H1 (cell line): ENCODE data around the gene HS1BP3. TPM values are rescaled to one million over a fixed set of nuclear protein-coding genes. Genes with fewer than 3 reads are reported as not detected.

Experiments
- CTCF ChIA-PET: fragments of 300-600 bp; sonication (Branson Sonifier 250); formaldehyde crosslinking; loops from one replicate; lab custom pipeline; 2021; ENCODE audit not compliant: partially characterized antibody; lab: Charles Lee
- POLR2A ChIA-PET: fragments of 300-600 bp; sonication (Branson Sonifier 250); formaldehyde crosslinking; loops from one replicate; lab custom pipeline; 2021; ENCODE audit warnings: inconsistent platforms; ENCODE audit not compliant: partially characterized antibody; lab: Charles Lee
- DNase-seq, 2 experiments: peaks; one replicate each; pipeline versions ENCODE4 v3.0.0 to v3.0.0-alpha.2; 2010 to 2022; ENCODE audit warnings: low spot score in 2 of 2, low read depth in 1 of 2, mixed read lengths in 1 of 2
- FAIRE-seq: peaks from 2 replicates; lab custom pipeline; 2011; peaks lifted over from hg19 to GRCh38; lab: Jason Lieb, UNC
- H2AFZ ChIP-seq: 2 replicates; pipeline ENCODE4 v1.8.1; 2012; ENCODE audit warnings: low read length, inconsistent platforms
- H2AK5ac ChIP-seq: 2 replicates; pipeline ENCODE4 v1.6.1; 2013; ENCODE audit warnings: low read depth, low read length
- H2BK120ac ChIP-seq: replicated peaks from 2 replicates; pipeline ENCODE3; 2013; ENCODE audit warnings: low read depth, low read length, inconsistent platforms
- H2BK12ac ChIP-seq: 2 replicates; pipeline ENCODE4 v1.6.1; 2013; ENCODE audit warnings: low read depth, low read length
- H2BK15ac ChIP-seq: 2 replicates; pipeline ENCODE4 v1.6.1; 2013; ENCODE audit warnings: low read length
- H2BK20ac ChIP-seq: 2 replicates; pipeline ENCODE4 v1.6.1; 2013; ENCODE audit warnings: low read length
- H2BK5ac ChIP-seq: 2 replicates; pipeline ENCODE4 v1.6.1; 2013; ENCODE audit warnings: low read depth, low read length
- H3K14ac ChIP-seq: 2 replicates; pipeline ENCODE4 v1.6.1; 2013; ENCODE audit warnings: inconsistent platforms; ENCODE audit not compliant: insufficient read length
- H3K18ac ChIP-seq: 2 replicates; pipeline ENCODE4 v1.6.1; 2013; ENCODE audit warnings: low read length; ENCODE audit errors: extremely low read depth
- H3K23ac ChIP-seq: 2 replicates; pipeline ENCODE4 v1.6.1; 2013; ENCODE audit warnings: inconsistent platforms; ENCODE audit not compliant: insufficient read length
- H3K23me2 ChIP-seq: 2 replicates; pipeline ENCODE4 v1.6.1; 2013; ENCODE audit warnings: low read depth, low read length
- H3K27ac ChIP-seq: 2 replicates; pipeline ENCODE4 v1.6.1; 2011; ENCODE audit warnings: low read depth, low read length, inconsistent platforms
- H3K27me3 ChIP-seq, 4 experiments: replicated peaks in 1 of 4; 1 replicate in 1 of 4; 2 replicates in 3 of 4; pipeline versions ENCODE4 v1.6.1 to v1.8.1; 2011 to 2013; ENCODE audit warnings: low read length in 3 of 4, mild to moderate bottlenecking in 3 of 4, inconsistent platforms in 2 of 4, mixed read lengths in 2 of 4, moderate library complexity in 1 of 4; ENCODE audit not compliant: control insufficient read depth in 3 of 4, insufficient read depth in 3 of 4; ENCODE audit errors: extremely low read depth in 1 of 4
- H3K36me3 ChIP-seq, 4 experiments: 2 replicates each; pipeline versions ENCODE4 v1.6.1 to v1.8.1; 2011 to 2013; ENCODE audit warnings: mild to moderate bottlenecking in 4 of 4, low read length in 3 of 4, moderate library complexity in 2 of 4, control low read depth in 1 of 4, inconsistent platforms in 1 of 4; ENCODE audit not compliant: insufficient read depth in 4 of 4, control insufficient read depth in 2 of 4
- H3K4ac ChIP-seq: replicated peaks from 2 replicates; pipeline ENCODE3; 2013; ENCODE audit warnings: low read length, low read depth, mixed read lengths, inconsistent platforms; ENCODE audit not compliant: insufficient read length
- H3K4me1 ChIP-seq, 4 experiments: replicated peaks in 1 of 4; 1 replicate in 1 of 4; 2 replicates in 3 of 4; pipeline versions ENCODE4 v1.6.1 to v1.8.1; 2011 to 2013; ENCODE audit warnings: low read length in 3 of 4, inconsistent platforms in 2 of 4, mixed read lengths in 1 of 4; ENCODE audit not compliant: insufficient read depth in 4 of 4, control insufficient read depth in 3 of 4
- H3K4me2 ChIP-seq, 2 experiments: 2 replicates each; pipeline versions ENCODE4 v1.6.1 to v1.8.1; 2011 to 2013; ENCODE audit warnings: low read depth in 2 of 2, low read length in 2 of 2, control low read depth in 1 of 2, inconsistent platforms in 1 of 2, mild to moderate bottlenecking in 1 of 2; ENCODE audit not compliant: insufficient read depth in 1 of 2
- H3K4me3 ChIP-seq, 4 experiments: fragments of 200-600, 300-600 bp in 1 of 4; sonication (generic), shearing (Covaris generic), sonication (Bioruptor Twin) in 1 of 4; 2 replicates each; pipeline versions ENCODE4 v1.5.1 to v1.8.1; 2011 to 2016; ENCODE audit warnings: low read length in 4 of 4, low read depth in 3 of 4, control low read depth in 2 of 4, inconsistent platforms in 2 of 4, mild to moderate bottlenecking in 2 of 4, mixed read lengths in 1 of 4, moderate library complexity in 1 of 4; ENCODE audit not compliant: insufficient read depth in 2 of 4; ENCODE audit errors: extremely low read depth in 1 of 4
- H3K56ac ChIP-seq: replicated peaks from 2 replicates; pipeline ENCODE3; 2013; ENCODE audit warnings: low read depth, mild to moderate bottlenecking, mixed read lengths, low read length, inconsistent platforms; ENCODE audit not compliant: insufficient read length
- H3K79me1 ChIP-seq: 2 replicates; pipeline ENCODE4 v1.6.1; 2013; ENCODE audit warnings: low read depth, low read length, control low read depth
- H3K79me2 ChIP-seq, 2 experiments: 2 replicates each; pipeline versions ENCODE4 v1.6.1 to v1.8.1; 2012 to 2013; ENCODE audit warnings: low read length in 2 of 2, mild to moderate bottlenecking in 2 of 2, inconsistent platforms in 1 of 2; ENCODE audit not compliant: insufficient read depth in 2 of 2, control insufficient read depth in 1 of 2
- H3K9ac ChIP-seq, 4 experiments: replicated peaks in 1 of 4; 1 replicate in 1 of 4; 2 replicates in 3 of 4; pipeline versions ENCODE4 v1.6.1 to v1.8.1; 2011 to 2013; ENCODE audit warnings: low read depth in 3 of 4, low read length in 3 of 4, control low read depth in 2 of 4, mild to moderate bottlenecking in 2 of 4, moderate library complexity in 2 of 4, inconsistent platforms in 1 of 4; ENCODE audit errors: extremely low read depth in 1 of 4
- H3K9me3 ChIP-seq, 2 experiments: 2 replicates each; pipeline versions ENCODE4 v1.6.1 to v1.8.1; 2012 to 2013; ENCODE audit warnings: mild to moderate bottlenecking in 2 of 2, moderate library complexity in 2 of 2, control low read depth in 1 of 2, inconsistent platforms in 1 of 2, low read depth in 1 of 2, low read length in 1 of 2, mixed read lengths in 1 of 2; ENCODE audit not compliant: insufficient read depth in 2 of 2
- H4K20me1 ChIP-seq, 2 experiments: replicated peaks in 1 of 2; 2 replicates each; pipeline versions ENCODE3 to v1.8.1; 2011 to 2013; ENCODE audit warnings: inconsistent platforms in 2 of 2, low read length in 2 of 2, mild to moderate bottlenecking in 1 of 2; ENCODE audit not compliant: insufficient read depth in 2 of 2, control insufficient read depth in 1 of 2
- H4K5ac ChIP-seq: 2 replicates; pipeline ENCODE4 v1.6.1; 2013; ENCODE audit warnings: low read length, low read depth, mixed read lengths, inconsistent platforms; ENCODE audit not compliant: insufficient read length
- H4K8ac ChIP-seq: 2 replicates; pipeline ENCODE4 v1.8.0; 2013; ENCODE audit warnings: mild to moderate bottlenecking, moderate library complexity, low read length, inconsistent platforms; ENCODE audit not compliant: insufficient read depth; ENCODE audit errors: extremely low read depth
- H4K91ac ChIP-seq: replicated peaks from 2 replicates; pipeline ENCODE3; 2013; ENCODE audit warnings: low read length, mixed read lengths, inconsistent platforms; ENCODE audit not compliant: insufficient read length
- ASH2L ChIP-seq: fragments of 200-600, 300-600 bp; sonication (generic); IDR thresholded peaks from one replicate; pipeline ENCODE4 v1.7.1; 2017; ENCODE audit warnings: low read length
- BCL11A ChIP-seq, 2 experiments: IDR thresholded peaks; one replicate each; pipeline ENCODE4 v1.6.1; 2011; ENCODE audit warnings: low read depth in 2 of 2, low read length in 2 of 2, mild to moderate bottlenecking in 2 of 2
- EP300 ChIP-seq, 2 experiments: IDR thresholded peaks; 1 replicate in 1 of 2; 2 replicates in 1 of 2; pipeline ENCODE4 v1.6.1; 2011 to 2012; ENCODE audit warnings: low read depth in 2 of 2, low read length in 2 of 2, mild to moderate bottlenecking in 2 of 2, borderline replicate concordance in 1 of 2, inconsistent platforms in 1 of 2, moderate library complexity in 1 of 2
- EZH2 ChIP-seq: fragments of 200-600 bp; sonication (generic); IDR thresholded peaks from 2 replicates; pipeline ENCODE4 v1.7.1; 2012; ENCODE audit warnings: low read depth, mild to moderate bottlenecking, moderate library complexity, low read length, inconsistent platforms; ENCODE audit not compliant: severe bottlenecking
- GABPA ChIP-seq: IDR thresholded peaks from 2 replicates; pipeline ENCODE4 v1.6.1; 2011; ENCODE audit warnings: mild to moderate bottlenecking, low read length, moderate library complexity, borderline replicate concordance; ENCODE audit not compliant: insufficient read depth
- KDM5A ChIP-seq: fragments of 200-600 bp; IDR thresholded peaks from 2 replicates; pipeline ENCODE4 v1.7.1; 2012; ENCODE audit warnings: mild to moderate bottlenecking, low read length, inconsistent platforms, mixed read lengths
- NRF1 ChIP-seq: IDR thresholded peaks from 2 replicates; pipeline ENCODE4 v1.6.1; 2011; ENCODE audit warnings: mild to moderate bottlenecking, low read depth, low read length, improper control_type of control experiment
- PHF8 ChIP-seq: fragments of 200-600 bp; sonication (generic); conservative IDR thresholded peaks from 2 replicates; pipeline ENCODE4 v1.7.1; 2012; ENCODE audit warnings: low read depth, mild to moderate bottlenecking, inconsistent platforms, low read length, moderate library complexity
- POLR2AphosphoS5 ChIP-seq: IDR thresholded peaks from 2 replicates; pipeline ENCODE4 v1.6.1; 2011; ENCODE audit warnings: low read depth, low read length
- POU5F1 ChIP-seq: IDR thresholded peaks from 2 replicates; pipeline ENCODE4 v1.6.1; 2011; ENCODE audit warnings: low read depth, mild to moderate bottlenecking, low read length, moderate library complexity
- TAF1 ChIP-seq: IDR thresholded peaks from 2 replicates; pipeline ENCODE4 v1.6.1; 2011; ENCODE audit warnings: mild to moderate bottlenecking, low read depth, low read length
- TEAD4 ChIP-seq: IDR thresholded peaks from 2 replicates; pipeline ENCODE4 v1.6.1; 2012; ENCODE audit warnings: low read depth, low read length, inconsistent platforms, mixed read lengths
- WGBS, 2 experiments: shearing (Covaris generic) in 1 of 2; methylation state at CpG; one replicate each; pipeline versions ENCODE4 v1.1.6 to v1.1.7; 2013 to 2015; ENCODE audit warnings: low lambda C conversion rate in 2 of 2, mixed read lengths in 2 of 2, inconsistent platforms in 1 of 2, low coverage in 1 of 2, missing lambda C conversion rate in 1 of 2; ENCODE audit not compliant: insufficient replicate concordance in 2 of 2, insufficient coverage in 1 of 2, insufficient read length in 1 of 2; ENCODE audit errors: extremely low coverage in 1 of 2, missing lambda C conversion rate in 1 of 2; 5-methylcytosine and 5-hydroxymethylcytosine counted together
- polyA plus RNA-seq, 7 experiments: library from polyadenylated mRNA; depleted of rRNA in 3 of 7; stranded (reverse) in 5 of 7; unstranded in 2 of 7; fragments of >200 nt in 5 of 7; fragments of 200-250 nt in 2 of 7; gene quantifications; 1 replicate in 5 of 7; 2 replicates in 1 of 7; 4 replicates in 1 of 7; pipeline versions ENCODE4 v1.2.1 to v1.2.3, GENCODE V29; 2011 to 2013; ENCODE audit warnings: missing spikeins in 2 of 7, mixed read lengths in 2 of 7
- total RNA-seq: library from RNA; stranded (reverse); fragmentation: NEBNext Ultra II Directional; extraction: Animal tissue kit (Norgen Biotek cat#: 25700); gene quantifications from 2 replicates; pipeline ENCODE4 v1.2.1, GENCODE V29; 2021

The HS1BP3 gene
- total and polyA plus RNA-seq, 2 of the 8 experiments (the other 6 are each of a cell fraction or from before 2014, with no cell fraction given), result 11.1 to 11.3 TPM

- H3K79me2 ChIP-seq, result no peaks in the 10 kb centered on the region
- H3K36me3 ChIP-seq, result peaks cover 0 to 5% (median 0%) of the 10 kb centered on the region in 4 experiments; a peak in 1 of 8 replicates
- no peak overlapping the region for H4K91ac ChIP-seq
- H2BK120ac ChIP-seq, result no peak overlapping the region
- WGBS, 2 experiments, result 83% methylated on average over 11 of the region's 11 CpGs; no CpG with 5 or more reads in 1 of the 2 experiments
- no peak for DNase-seq
- H3K4ac ChIP-seq, result no peak overlapping the region
- H3K18ac ChIP-seq, result no peak overlapping the region; the same call in none of the 2 replicates
- H2BK5ac ChIP-seq, result peak overlapping the region; percentile 49; the same call in 1 of the 2 replicates
- no peak overlapping the region for H3K4me3 ChIP-seq
- H3K9me3 ChIP-seq, result no peaks in the 10 kb centered on the region; a peak in 1 of 4 replicates
- no peak overlapping the region for H3K23ac ChIP-seq
- ChIA-PET POLR2A (interaction anchor here (1.4 to 2.3 kb wide), 4 partner anchors 8 to 149 kb away, joined by 4 to 8 read pairs (median 6); partner anchors contain the start of genes GDF7, HS1BP3 and LDAH), CTCF (interaction anchor here (0.9 to 8.7 kb wide), 15 partner anchors 10 to 374 kb away, joined by 3 to 266 read pairs (median 13); partner anchors contain the start of genes GDF7 and HS1BP3)
- peak overlapping the region in 1 of 2 experiments; percentile 6; a peak in 1 of 4 replicates for H3K4me2 ChIP-seq
- H3K14ac ChIP-seq, result no peak overlapping the region
- no peaks in the 10 kb centered on the region for H3K79me1 ChIP-seq
- no peak overlapping the region for H3K27ac ChIP-seq
- H4K8ac ChIP-seq, result no peak overlapping the region
- H2BK20ac ChIP-seq, result no peak overlapping the region; the same call in 1 of the 2 replicates
- H2BK12ac ChIP-seq, result 0 out of 2 replicates have a peak overlapping the region, but pooled peaks have one; percentile 61
- H2AK5ac ChIP-seq, result peak overlapping the region; percentile 85; the same call in 1 of the 2 replicates
- peaks cover 9 to 34% (median 20%) of the 10 kb centered on the region in 4 experiments for H3K4me1 ChIP-seq
- H2BK15ac ChIP-seq, result no peak overlapping the region
- H3K27me3 ChIP-seq, result peaks cover 24 to 56% (median 46%) of the 10 kb centered on the region in 4 experiments
- FAIRE-seq, result no peak
- no peak overlapping the region for H3K56ac ChIP-seq
- no peak overlapping the region for H4K5ac ChIP-seq
- peaks cover 3 to 6% of the 10 kb centered on the region in 2 experiments for H4K20me1 ChIP-seq
- no peak overlapping the region for H2AFZ ChIP-seq
- H3K23me2 ChIP-seq, result no peaks in the 10 kb centered on the region
- H3K9ac ChIP-seq, result no peak overlapping the region
- TF ChIP-seq EZH2 (no peak), POLR2AphosphoS5 (no peak), GABPA (no peak), NRF1 (no peak), ASH2L (no peak), EP300 (IDR thresholded peaks at IDR 0.05; ENCODE audit: borderline replicate concordance in 1 of 2, low read depth in 2 of 2, low read length in 2 of 2) (no peak), KDM5A (no peak), POU5F1 (no peak), TEAD4 (no peak), TAF1 (no peak), BCL11A (IDR thresholded peaks at IDR 0.05; ENCODE audit: low read depth in 2 of 2, low read length in 2 of 2) (no peak), PHF8 (no peak)
Observed at GRCh38 chr2:20674309-20674965, 23.5 kb upstream of the HS1BP3 start.
